Fibroblast of upper back skin (primary cell): ENCODE measurements around the gene SLC27A6.

Experiments used
- DNase-seq: peaks from one replicate; pipeline ENCODE4 v3.0.0-alpha.2; 2013

SLC27A6 gene

DNA sequence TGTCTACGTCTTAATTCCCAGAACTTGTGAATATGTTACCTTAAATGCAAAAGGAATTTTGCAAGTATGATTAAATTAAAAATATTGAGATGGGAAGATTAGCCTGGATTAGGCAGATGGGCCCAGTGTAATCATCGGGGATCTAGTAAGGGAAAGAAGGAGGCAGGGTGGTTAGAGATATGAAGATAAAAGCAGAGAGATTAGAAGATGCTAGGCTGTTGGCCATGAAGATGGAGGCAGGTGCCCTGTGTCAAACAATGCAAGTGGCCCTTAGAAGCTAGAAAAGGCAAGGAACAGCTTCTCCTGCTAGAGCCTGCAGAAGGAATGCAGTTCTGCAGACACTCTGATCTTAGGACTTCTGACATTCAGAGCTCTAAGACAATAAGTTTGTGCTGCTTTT lies 100.4 kb downstream of the SLC27A6 start:
- no peak for DNase-seq

DNA sequence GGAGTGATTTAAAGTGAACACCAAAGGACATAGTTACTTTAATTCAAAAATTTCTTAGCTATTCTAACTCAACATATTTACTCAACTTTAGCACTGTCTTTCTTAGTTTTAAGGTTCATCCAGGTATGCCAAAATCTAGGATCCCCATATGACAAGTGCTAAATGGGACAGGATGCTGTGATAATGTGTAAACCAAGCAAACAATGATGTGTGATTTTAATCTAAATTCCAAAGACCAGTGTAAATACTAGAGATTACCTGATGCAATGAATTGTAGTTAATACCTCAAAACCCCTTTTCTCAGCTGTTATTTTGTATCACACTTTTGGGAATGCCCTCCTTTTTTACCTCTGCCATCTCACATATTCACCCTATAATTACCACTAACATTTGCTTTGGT lies 102.5 kb downstream of the SLC27A6 start:
- DNase-seq = no peak

DNA sequence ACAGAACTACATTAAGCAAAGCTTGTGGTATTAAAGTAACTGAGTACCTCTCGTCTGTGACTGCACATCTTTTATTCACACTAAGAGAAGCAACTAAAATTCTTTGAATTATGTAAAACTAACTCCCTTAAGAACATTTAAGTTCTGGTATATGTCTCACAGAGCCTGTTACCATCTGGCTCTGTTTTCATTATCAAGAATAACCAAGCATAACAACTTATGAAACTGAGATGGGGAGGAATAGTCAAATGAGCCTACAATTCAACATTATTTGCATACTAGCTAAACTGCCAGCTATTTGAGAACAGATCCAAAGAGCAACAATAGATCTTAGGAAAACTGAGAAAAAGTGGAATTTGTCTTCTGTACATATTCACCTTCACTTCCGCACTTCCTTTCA lies 104.0 kb downstream of the SLC27A6 start:
- DNase-seq = no peak

DNA sequence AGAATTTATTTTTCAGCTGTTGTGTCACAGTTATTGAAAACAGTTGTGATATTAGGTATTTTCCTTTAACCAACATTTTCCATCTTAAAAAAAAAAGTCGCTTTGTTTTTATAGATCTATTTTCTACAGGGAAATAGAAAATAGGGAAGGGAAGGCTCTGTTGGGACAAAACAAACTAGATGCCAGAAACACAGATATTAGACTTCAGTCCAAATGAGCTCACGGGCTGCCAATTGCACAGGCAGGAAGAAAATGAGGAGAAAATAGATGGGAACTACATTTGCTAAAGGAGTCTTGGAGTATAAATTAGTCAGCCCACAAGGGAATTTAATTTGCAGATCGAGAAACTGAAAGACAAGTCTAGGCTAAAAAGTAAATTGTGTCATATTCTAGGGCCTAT lies 107.8 kb downstream of the SLC27A6 start:
- no peak for DNase-seq

DNA sequence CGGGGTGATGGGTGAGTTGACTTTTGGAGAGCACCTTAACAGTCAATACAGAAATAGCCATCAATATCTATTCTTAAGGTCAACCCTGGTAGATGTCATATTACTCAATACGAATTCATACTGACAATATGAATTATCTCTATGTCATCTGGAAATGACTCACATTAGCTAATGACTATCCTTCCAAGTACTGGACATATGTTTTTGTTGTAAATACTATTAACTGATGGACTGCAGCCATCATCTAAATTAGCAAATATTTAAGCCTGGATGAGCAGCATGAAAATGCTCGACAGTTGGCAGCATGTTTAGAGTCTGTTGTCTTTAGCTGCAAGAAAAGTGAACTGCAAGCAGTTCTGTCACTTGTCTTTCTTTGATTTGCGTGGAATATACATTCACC lies 109.6 kb downstream of the SLC27A6 start:
- DNase-seq = peak; percentile 51

DNA sequence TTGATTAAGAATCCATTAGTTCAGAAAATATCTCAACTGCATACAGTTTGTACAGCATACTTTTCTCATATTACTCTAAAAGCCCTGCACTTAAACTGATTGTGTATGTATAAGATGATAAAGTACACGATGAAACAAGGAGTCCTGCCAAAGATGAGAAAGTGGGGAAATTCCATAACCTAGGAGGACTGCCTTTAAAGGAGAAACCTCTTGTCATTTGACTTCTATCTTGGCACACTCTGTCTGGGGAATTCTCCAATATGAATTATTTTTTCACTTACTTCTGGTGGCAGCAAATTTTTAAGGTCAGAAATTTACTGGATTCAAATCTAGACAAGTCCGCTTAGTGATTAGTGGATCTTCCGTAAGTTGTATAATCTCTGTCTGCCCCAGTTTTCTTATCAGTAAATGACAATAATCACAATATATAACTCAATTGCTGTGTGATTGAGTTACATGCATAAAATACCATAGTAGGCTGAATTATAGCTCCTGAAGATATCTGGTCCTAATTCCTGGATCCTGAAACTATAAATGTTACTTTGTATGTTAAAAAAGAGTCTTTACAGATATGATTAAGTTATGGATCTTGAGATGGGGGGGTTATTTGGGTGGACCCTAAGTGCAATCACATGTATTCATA lies 112.3 kb downstream of the SLC27A6 start:
- DNase-seq = no peak

DNA sequence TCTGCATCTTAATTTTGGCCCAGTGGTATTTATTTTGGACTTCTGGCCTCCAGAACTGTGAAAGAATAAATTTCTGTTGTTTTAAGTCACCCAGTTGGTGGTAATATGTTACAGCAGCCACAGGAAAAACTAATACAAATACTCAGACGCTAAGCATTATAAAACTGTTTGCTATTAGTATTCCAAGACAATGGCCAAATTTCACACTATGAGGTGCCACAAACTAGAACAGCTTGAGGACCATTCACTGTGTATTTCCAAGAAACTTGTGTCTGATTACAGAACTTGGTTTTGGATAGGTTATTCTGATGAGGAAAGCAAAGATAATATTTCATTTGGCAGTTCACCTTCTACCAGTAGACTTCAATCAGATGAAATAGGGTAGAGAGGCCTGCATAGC lies 113.0 kb downstream of the SLC27A6 start:
- no peak for DNase-seq

DNA sequence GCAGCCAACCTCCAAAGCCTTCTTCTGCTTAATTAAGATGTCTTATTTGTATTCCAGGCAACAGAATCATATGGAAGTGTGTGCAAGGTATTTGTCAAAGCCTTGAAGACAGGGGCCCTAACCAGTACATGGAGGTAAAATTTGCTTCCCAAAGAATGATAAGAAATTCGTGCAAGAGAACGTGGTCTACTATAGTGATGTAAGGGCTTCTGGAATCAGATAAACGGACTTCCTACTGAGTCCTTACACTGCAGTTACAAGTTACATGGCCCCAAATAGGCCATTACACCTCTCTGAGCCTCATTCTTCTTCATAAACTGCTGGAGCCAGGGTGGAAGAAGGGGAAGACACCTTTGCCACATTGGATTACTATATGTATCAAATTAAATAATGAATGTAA lies 113.4 kb downstream of the SLC27A6 start:
- DNase-seq = no peak

DNA sequence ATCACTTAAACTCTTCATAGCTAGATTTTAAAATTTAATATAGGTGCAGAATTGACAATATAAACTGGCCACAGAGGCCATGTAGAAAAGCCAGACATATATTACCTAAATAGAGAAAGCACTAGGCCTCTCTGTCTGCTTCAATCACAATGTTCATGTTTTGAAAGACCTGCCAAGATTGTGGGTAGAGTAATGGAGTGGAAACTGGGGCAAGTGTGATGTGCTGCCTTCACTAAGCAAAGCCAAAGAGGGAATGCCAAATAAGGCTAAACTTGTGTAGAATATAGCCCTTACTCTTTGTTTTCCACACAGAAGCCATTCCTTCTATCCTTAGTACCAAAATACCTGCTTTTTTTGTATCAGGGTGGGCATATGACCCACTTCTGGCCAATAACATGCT lies 114.2 kb downstream of the SLC27A6 start:
- no peak for DNase-seq

DNA sequence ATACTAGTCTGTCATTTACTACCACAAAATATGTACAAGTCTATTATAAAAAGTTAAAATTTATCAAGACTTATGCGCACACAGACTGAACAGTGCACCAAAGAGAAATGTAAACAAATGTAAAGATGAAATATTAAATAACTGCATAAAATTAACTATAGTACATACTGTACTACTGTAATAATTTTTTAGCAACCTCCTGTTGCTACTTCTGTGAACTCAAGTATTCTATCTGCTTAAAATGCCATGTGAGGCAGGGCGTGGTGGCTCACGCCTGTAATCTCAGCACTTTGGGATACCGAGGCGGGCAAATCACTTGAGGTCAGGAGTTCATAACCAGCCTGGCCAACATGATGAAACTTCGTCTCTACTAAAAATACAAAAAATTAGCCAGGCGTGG lies 115.5 kb downstream of the SLC27A6 start:
- DNase-seq = no peak

DNA sequence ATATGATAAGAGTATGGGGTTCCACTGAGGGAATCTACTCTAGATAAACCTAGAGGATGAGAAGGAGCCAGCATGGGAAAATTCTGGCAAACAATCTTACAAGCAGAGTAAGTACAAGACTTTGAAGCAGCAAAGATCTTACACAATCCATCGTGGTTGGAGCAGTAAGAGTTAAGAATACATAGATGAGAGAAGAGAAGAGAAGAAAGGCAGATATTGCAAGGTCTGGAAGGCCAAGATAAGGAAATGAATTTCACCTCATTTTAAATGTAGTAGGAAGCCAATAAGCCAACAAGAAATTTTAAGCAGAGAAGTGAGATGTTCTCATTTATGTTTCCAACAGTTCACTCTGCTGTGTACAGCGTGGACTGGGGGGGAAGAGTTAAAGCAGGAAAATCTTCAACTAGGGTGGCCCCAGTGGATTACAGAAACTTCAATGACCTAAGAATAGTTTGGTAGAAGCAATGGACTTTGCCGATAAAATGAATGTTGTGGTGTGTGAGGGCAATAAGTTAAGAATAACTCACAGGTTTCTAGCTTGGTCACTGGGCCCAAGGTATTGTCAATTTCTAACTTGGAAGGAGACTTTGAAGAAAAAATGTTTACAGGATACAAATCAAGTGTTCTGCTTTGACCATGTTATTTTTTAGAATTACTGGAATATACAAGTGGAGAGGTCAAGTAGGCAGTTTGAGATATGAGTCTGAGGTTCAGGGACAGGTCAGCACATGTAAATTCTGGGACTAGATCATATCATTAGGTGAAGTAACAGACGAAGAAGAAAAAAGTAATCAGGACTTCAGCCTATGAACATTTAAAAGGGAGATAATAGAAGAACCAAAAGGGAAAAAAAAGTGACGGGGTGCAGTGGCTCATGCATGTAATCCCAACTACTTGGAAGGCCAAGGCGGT lies 117.2 kb downstream of the SLC27A6 start:
- DNase-seq = no peak
